Mesothelial cell of epicardium (in vitro differentiated cells): ENCODE data around the gene ZNF787. TPM values are rescaled to one million over a fixed set of nuclear protein-coding genes. Genes with fewer than 3 reads are reported as not detected.

Experiments
- DNase-seq, 2 experiments: peaks; one replicate each; pipeline ENCODE4 v3.0.0; 2021; ENCODE audit warnings: low spot score in 2 of 2; ENCODE audit not compliant: unreplicated experiment in 2 of 2
- H3K27ac Mint-ChIP-seq: 2 replicates; pipeline ENCODE4 v1.8.0; 2021; ENCODE audit warnings: mixed read lengths
- H3K27me3 Mint-ChIP-seq: 2 replicates; pipeline ENCODE4 v1.8.0; 2021; ENCODE audit warnings: low read depth, mixed read lengths
- H3K36me3 Mint-ChIP-seq: 2 replicates; pipeline ENCODE4 v1.8.0; 2021; ENCODE audit warnings: mixed read lengths
- H3K4me1 Mint-ChIP-seq: 2 replicates; pipeline ENCODE4 v1.8.0; 2021; ENCODE audit warnings: mixed read lengths
- H3K4me3 Mint-ChIP-seq: 2 replicates; pipeline ENCODE4 v1.8.0; 2021; ENCODE audit warnings: mild to moderate bottlenecking, moderate library complexity, mixed read lengths
- H3K9me3 Mint-ChIP-seq: 2 replicates; pipeline ENCODE4 v1.8.0; 2021; ENCODE audit warnings: mixed read lengths
- total RNA-seq: library from RNA; stranded (reverse); gene quantifications from 3 replicates; pipeline ENCODE4 v1.2.1, GENCODE V29; 2021
- TF ChIP-seq, protein P1 (sequence below): fragments of 200-600 bp; sonication (generic); IDR thresholded peaks from one replicate; pipeline ENCODE4 v1.5.0; 2021; ENCODE audit warnings: antibody characterized with exemption; ENCODE audit not compliant: unreplicated experiment

ZNF787 gene
- total RNA-seq, 1 donor from 2014 or later = 35.5 TPM

GRCh38 chr19:56092685-56093631 lies 28.1 kb downstream of the ZNF787 start:
- DNase-seq = no peak
- Mint-ChIP-seq H3K27me3 (no peaks in the 10 kb centered on the region), H3K4me1 (peaks cover 13% of the 10 kb centered on the region), H3K4me3 (no peak overlapping the region), H3K36me3 (peaks cover 38% of the 10 kb centered on the region), H3K27ac (no peak overlapping the region), H3K9me3 (peaks cover 23% of the 10 kb centered on the region)
- TF ChIP-seq, protein P1, sequence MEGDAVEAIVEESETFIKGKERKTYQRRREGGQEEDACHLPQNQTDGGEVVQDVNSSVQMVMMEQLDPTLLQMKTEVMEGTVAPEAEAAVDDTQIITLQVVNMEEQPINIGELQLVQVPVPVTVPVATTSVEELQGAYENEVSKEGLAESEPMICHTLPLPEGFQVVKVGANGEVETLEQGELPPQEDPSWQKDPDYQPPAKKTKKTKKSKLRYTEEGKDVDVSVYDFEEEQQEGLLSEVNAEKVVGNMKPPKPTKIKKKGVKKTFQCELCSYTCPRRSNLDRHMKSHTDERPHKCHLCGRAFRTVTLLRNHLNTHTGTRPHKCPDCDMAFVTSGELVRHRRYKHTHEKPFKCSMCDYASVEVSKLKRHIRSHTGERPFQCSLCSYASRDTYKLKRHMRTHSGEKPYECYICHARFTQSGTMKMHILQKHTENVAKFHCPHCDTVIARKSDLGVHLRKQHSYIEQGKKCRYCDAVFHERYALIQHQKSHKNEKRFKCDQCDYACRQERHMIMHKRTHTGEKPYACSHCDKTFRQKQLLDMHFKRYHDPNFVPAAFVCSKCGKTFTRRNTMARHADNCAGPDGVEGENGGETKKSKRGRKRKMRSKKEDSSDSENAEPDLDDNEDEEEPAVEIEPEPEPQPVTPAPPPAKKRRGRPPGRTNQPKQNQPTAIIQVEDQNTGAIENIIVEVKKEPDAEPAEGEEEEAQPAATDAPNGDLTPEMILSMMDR = no peak

- no peak overlapping the region for H3K4me3 Mint-ChIP-seq
- peaks cover 23% of the 10 kb centered on the region for H3K9me3 Mint-ChIP-seq
- peaks cover 13% of the 10 kb centered on the region for H3K4me1 Mint-ChIP-seq
- no peak for DNase-seq
- peaks cover 40% of the 10 kb centered on the region for H3K36me3 Mint-ChIP-seq
- no peaks in the 10 kb centered on the region for H3K27me3 Mint-ChIP-seq
- H3K27ac Mint-ChIP-seq = peak overlapping the region; percentile 94
- TF ChIP-seq, protein P1 = no peak
Observed at GRCh38 chr19:56091751-56092546, 29.1 kb downstream of the ZNF787 start.

DNA sequence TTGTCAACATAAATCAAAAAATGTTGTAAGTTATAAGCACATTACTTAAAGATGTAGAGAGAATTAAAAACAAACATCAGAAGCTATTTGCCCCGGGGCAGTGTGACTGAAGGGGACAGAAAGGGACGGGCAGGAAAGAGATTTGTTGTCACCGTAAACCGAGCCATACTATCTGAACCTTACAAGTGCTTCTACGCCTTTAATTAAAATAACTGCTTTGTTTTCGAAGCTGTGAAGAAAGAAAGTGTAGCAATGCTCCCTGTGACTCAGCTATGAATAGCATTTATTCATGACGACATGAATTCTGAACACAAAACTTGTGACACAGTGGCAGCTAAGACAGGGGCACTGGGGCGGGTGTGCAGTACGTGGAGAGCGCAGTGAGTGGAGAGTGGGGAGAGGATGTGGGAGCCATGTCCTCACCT lies 30.0 kb downstream of the ZNF787 start:
- no peak for DNase-seq
- TF ChIP-seq, protein P1 = no peak
- peak overlapping the region; percentile 2 for H3K4me3 Mint-ChIP-seq
- H3K27me3 Mint-ChIP-seq = no peaks in the 10 kb centered on the region
- H3K36me3 Mint-ChIP-seq = peaks cover 40% of the 10 kb centered on the region
- peak overlapping the region; percentile 94 for H3K27ac Mint-ChIP-seq
- H3K4me1 Mint-ChIP-seq = peaks cover 13% of the 10 kb centered on the region
- H3K9me3 Mint-ChIP-seq = peaks cover 23% of the 10 kb centered on the region

DNA sequence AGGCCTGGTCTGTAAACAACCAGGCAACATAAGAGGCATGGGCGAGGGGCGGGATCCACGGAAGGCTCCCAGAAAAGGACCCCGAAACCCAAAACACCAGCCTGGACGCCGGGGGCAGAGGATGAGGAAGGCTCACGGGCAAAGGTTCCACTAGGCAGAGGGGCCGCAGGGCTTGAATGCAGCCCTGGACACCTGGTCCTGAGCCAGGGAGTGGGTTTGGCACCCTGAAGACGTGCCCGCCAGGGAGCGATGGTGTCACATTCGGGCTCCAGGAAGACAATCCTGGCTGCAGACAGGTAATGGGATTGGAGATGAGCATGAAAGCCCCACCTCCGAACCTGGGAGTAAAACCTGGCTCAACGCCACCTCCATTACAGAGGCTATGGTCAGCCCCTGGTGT lies 31.8 kb downstream of the ZNF787 start:
- Mint-ChIP-seq H3K4me3 (no peak overlapping the region), H3K4me1 (peaks cover 16% of the 10 kb centered on the region), H3K9me3 (peaks cover 16% of the 10 kb centered on the region), H3K27ac (no peak overlapping the region), H3K27me3 (no peaks in the 10 kb centered on the region), H3K36me3 (peaks cover 27% of the 10 kb centered on the region)
- TF ChIP-seq, protein P1 = no peak
- DNase-seq = no peak

DNA sequence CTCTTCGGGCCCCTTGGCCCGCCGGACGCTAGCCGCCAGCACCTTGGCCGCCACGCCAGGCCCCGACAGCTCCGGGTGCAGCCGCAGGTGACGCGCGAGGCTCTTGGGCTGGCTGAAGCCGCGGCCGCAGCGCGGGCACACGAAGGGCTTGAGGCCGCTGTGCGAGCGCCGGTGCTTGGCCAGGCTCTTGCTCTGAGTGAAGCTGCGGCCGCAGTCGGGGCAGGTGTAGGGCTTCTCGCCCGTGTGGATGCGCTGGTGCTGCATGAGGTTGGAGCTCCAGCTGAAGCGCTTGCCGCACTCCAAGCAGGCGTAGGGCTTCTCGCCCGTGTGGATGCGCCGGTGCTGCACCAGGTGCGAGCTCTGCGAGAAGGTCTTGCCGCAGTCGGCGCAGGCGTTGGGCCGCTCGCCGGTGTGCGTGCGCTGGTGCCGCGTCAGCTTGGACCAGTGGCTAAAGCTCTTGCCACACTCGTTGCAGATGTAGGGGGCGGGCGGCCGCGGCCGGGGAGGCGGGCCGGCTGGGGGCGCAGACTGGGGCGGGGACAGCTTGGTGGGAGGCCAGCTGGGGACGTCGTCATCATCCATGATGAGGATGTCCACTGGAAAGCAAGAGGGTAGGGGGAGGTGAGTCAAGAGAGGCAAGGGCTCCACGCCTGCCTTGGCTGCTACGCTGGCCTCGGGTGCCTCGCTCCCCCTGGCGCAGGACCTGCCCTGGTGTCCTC lies 32.4 kb downstream of the ZNF787 start:
- DNase-seq = no peak
- Mint-ChIP-seq H3K9me3 (peaks cover 13% of the 10 kb centered on the region), H3K27me3 (no peaks in the 10 kb centered on the region), H3K27ac (no peak overlapping the region), H3K4me3 (no peak overlapping the region), H3K36me3 (peaks cover 21% of the 10 kb centered on the region), H3K4me1 (peaks cover 16% of the 10 kb centered on the region)
- TF ChIP-seq, protein P1 = no peak
